Stimulated activated CD4-positive, alpha-beta T cell treated with anti-CD3 and anti-CD28 coated beads, Interleukin-4, amount 100 ng/mL, for 1 hour (primary cell): ENCODE measurements around the gene MUC7.
"Not testable (repeated sequence)": the region's sequence is repeated elsewhere in the genome, so short reads cannot be mapped to it uniquely, and the experiment has no call there.

Experiments used
- DNase-seq: peaks from one replicate; pipeline ENCODE4 v3.0.0-alpha.2; 2020

Gene MUC7

DNA sequence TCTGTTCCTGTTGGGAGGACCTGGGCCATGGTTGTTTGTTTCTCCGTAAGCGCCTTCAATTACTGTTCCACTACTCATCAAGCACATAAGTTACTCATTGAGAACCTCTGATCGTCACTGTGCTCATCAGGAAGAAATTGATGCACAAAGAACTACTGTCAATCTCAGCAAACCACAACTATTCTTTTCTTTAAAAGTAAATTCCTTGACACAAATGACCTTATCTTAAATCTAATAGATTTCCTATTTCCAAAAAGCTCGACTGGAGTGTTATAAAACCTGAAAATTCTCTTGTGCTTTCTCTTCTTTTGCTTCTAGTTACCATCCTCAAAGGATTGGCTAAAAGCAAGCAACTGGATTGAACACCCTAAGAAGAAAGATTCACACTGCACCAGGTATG lies at the start of gene MUC7:
MUC7 (plus strand) TSS at position 301 of the 400 bp plus-strand sequence. CDS start 1,825 bp downstream, outside the sequence.
- no peak for DNase-seq

DNA sequence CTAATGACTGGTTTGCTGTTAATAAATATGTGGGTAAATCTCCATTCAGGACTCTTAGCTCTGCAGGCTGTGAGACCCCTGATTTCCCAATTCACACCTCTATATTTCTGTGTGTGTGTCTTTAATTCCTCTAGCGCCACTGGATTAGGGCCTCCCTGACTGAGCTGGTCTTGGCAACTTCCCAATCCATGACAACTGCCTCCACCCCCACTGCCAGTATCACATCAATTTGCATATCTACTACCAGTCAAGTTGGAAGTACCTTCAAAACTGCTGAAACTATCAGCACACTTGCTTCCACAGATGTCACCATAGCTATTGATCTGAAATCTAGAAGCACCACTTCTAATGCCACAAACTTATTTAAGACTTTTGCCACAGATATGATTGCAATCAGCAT lies 46.7 kb upstream of the MUC7 start:
- DNase-seq: no peak

DNA sequence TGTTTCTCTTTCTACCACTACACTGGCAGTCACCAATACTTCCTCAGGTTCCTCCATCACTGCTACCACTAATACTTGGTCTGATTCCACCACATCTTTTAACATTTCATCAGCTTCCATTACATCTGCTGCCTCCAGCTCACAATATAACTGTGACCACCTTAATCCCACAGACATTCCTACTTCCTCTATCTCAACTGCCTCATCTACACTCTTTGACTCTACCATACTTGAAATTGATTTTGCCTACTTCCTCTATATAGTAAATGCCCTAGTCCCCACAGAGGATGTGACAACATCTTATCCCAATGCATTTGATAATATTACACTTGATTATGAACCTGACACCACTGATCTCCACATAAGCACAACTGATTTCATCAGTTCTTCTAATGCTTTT lies 45.2 kb upstream of the MUC7 start:
- DNase-seq: no peak

DNA sequence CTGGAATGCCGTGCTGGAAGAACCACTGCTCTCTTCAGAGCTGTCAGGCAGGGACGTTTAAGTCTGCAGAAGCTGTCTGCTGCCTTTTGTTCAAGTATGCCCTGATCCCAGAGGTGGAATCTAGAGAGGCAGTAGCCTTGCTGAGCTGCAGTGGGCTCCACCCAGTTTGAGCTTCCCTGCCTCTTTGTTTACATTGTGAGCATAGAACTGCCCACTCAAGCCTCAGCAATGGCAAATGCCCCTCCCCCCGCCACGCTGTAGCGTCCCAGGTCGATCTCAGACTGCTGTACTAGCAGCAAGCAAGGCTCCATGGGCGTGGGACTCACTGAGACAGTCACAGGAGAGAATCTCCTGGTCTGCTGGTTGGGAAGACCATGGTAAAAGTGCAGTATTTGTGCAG lies 34.8 kb upstream of the MUC7 start:
- DNase-seq: no peak

DNA sequence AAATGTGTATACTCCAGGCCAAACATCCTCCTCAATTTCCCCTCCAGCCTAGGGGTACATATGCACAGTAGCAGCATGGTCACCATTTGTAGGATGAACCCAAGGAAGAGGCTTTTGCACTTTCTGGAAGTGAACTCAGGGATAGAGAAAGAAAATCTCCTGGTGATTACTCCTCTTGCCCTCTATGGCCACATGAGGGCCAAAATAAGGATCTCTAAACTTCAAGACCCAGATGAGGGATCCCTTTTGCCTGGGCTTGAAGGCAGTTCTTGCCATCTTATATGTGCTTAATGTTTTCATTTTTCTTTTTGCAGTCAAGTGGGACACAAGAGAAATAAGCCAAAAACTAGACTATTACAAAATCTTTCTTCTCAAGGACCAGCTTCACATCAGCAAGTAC lies 29.5 kb upstream of the MUC7 start:
- DNase-seq: no peak

DNA sequence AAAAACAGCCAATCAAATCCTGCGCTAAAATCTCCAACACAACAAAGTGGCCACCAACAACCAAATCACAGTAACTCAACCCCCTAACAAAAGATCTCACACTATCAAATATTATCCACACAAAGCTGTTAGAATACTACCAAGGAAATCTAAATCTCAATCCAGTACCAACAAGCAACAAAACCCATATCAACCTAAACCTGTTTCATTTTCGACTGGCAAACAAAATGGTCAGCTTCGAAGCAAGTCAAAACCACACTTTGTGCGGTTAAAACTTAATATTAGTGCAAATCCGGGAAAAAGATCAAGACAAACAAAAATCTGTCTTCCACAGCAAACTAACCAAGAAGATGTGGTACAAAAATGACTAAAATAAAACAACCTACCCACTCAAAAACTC lies 28.7 kb upstream of the MUC7 start:
- no peak for DNase-seq

DNA sequence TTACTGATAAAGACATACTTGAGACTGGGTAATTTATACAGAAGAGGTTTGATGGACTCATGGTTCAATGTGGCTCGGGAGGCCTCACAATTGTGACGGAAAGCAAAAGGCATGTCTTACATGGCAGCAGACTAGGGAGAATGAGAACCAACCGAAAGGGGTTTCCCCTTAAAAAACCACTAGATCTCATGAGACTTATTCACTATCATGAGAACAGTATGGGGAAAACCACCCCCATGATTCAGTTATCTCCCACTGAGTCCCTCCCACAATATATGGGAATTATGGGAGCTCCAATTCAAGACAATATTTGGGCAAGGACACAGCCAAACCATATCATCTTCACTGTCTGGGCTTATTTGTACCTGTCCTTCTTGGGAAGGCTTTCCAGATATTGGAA lies 22.8 kb upstream of the MUC7 start:
- no peak for DNase-seq

DNA sequence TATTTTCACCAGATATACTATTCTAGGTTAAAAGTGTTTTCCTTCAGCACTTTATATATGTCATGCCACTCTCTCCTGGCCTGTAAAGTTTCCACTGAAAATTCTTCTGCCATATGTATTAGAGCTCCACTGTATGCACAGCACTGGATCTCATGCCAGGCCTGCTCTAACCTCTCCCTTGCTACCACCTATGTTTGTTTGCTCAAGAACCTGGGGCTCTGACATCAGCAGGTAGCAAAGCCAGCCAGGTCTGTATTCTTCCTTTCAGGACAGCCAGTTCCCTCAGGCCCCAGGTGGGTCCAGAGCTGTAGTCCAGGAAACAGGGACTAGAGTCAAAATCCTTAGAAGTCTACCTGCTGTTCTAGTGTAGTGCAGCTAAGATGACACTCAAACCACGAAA lies 19.1 kb upstream of the MUC7 start:
- DNase-seq: no peak

DNA sequence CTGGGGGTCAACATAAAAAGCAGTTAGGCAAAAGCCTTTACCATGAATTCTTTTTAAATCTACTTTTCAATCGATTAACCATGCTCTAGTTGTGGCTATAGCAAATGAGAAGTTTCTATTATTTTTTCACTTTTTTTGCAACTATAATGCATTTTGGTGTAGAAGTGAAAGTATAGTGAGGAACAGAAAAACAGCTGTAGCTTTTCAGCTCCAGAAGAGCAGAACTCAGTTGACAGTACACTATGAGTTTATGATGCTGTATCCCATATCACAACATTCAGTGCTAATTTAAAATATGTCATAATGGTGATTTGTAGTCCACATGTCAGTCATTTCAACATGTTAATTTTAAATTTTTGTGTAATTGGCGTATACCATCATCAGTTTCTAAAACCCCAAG lies 8.7 kb upstream of the MUC7 start:
- DNase-seq: no peak

DNA sequence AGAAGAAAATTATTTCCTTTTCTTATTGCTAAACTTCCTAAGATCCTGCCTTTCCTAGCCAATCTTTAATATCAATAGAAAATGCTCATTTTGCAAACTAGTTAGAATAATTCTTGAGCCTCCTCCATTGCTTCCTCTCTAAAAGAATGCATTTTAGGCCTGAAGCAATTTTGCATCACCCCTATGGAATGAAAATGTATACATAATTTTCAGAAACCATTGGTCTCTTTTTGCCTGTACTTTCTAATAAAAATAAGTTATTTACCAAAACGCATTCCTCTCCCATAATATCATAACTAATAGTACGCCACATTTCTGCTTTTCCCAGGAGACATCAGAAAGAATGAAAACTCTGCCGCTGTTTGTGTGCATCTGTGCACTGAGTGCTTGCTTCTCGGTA lies 1.7 kb downstream of the MUC7 start:
- DNase-seq: no peak

DNA sequence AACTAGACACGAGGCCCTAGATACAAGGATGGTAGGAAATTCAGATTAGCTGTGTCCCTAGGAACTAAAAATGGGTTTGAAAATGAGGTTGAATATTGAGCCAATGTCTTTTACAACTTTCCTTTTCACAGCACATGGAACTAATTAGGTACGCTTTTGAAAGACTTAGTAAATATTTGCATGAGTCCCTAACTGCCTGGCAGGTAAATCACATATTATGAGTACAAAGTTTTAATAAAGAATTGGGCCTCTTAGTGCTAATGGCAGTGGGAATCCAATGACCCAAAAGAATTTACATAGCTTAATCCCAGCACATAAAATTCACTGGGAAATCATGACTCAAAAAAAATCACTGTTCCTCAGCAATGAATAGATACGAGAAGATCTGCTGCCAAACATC lies 16.8 kb downstream of the MUC7 start:
- no peak for DNase-seq

DNA sequence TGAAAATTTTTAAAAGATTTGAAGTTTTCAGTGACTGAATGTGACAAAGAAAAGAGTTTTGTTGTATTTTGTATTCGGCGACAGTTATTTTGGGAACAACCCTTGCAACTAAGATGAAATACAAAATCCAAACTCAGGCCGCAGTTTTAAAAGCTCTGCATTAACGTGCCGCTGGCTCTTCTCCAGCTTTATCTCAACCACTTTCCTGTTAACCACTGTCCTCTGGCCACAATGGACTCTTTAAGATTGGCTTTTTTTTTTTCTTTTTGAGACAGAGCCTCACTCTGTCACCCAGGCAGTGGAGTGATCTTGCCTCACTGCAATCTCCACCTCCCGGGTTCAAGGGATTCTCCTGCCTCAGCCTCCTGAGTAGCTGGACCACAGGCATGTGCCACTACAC lies 24.2 kb downstream of the MUC7 start:
- DNase-seq: no peak

DNA sequence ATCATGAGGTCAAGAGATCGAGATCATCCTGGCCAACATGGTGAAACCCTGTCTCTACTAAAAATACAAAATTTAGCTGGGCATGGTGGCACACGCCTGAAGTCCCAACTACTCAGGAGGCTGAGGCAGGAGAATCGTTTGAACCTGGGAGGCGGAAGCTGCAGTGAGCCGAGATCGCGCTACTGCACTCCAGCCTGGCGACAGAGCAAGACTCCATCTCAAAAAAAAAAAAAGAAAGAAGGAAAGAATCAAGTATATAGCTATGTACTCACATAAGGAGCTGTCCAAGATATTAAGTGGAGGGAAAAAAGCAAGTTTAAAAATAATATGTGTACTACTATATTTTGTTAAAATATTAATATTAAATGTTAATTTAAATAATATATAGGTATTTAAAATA lies 29.8 kb downstream of the MUC7 start:
- not testable (repeated sequence) for DNase-seq

DNA sequence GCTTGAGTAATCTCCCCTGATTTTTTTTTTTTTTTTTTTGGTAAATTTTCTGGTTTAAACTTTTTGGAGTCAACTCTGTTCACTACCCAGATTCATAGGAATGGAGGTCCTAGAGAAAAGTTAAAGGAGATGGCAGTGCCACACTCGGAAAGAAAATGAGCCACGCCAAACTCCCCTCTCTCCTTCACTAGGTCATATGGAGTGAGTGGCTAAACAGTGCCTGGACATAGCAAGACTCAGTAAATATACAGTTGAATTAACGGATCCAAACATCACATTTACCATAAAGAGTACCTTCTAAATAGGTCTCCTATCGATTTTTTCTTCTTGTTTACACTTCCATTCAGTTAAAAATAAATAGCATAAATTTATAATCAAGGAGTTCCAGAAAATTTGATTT lies 32.7 kb downstream of the MUC7 start:
- no peak for DNase-seq

DNA sequence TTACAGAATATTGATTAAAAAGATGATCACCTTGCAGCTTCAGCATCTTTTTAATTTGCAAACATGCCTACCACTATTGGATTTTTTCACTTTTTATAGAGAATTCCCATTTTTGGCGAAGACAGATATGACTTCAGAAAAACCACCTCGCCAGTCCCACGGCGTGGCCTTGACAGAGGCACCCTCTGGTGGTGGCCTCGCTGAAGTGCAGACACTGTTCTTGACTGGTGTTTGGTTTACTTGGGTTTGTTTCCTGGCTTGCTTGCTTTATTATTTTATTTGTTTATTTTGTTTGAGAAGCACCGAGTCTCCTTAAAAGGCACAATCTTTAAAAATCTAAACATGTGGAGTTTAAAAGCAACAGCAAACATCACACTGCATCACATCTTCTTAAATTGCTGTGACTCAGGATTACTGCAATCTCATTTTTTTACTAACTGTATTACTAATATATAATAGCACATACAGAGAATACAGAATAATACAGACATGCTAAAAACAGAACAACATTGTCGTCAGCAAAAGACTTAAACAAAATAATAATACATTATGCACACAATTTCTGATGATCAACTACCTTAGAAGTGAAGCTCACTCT lies 33.3 kb downstream of the MUC7 start:
- peak; percentile 53 for DNase-seq

DNA sequence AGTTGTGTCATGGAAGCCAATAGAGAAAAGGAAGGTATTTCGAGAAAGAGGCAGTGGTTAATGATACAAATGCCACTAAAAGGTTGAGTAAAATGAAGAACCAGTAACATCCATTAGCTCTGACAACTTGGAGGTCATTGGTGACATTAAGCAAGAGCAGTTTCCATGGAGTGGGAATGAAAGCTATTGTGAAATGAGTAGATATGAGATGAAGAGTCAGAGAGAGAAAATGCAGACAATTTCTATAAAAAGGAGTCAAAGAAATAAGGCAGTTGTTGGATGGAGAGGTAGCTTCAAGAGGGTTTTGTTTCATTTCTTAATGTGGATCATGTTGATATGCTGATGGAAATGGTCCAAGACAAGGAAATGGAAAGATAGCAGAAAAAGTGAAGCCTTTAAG lies 36.8 kb downstream of the MUC7 start:
- DNase-seq: no peak

DNA sequence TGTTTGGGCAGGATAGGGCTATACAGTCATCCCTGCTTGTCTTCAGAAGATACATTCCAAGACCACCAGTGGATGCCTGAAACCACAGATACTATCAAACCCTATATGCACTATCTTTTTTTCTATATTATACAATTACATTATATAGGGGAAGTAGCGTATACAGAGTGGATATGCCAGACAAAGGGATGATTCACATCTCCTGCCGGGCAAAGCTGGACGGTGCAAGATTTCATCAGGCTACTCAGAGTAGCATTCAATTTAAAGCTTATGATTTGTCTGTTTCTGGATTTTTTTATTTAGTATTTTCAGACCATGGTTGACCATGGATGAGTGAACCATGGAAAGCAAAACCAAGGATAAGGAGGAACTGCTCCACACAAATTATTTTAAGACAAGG lies 39.4 kb downstream of the MUC7 start:
- DNase-seq: no peak

DNA sequence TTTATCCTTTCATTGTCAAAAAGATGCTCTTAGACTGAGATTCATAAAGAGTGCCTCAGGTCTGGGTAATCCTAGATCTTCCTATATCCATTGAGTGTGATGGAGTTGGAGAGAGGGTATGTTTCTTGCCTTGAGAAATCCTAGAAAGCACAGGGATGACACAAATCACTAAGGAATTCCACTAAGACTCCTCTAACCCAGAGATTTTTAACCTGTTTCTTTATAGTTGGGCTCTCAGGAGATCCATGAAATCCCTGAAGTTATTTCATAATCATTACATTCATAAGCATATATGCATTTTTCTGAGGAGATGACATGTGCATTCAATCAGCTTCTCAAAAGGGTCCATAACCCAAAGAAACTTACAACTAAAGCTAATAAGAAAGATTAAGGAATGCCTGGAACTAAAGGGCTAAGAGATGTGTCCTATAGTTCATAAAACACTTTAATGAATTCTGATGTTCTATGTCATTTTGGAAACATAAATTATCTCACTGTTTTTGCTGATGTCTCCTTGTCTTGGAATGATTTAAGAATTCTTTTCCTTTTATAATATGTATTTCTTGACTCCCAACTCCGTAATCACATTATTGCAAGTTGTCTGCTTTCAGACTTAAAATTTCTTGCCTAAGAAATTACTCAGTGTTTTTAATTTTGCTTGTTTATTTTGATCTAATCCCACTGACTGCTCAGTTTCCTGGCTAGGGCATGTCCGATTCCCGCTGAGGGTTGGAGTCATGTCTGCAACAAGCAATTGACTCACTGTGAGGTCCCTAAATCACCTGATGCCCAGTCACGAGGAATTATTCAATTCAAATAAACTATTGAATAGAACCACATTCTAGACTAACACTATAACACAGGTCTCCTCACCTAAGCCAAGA lies 43.6 kb downstream of the MUC7 start:
- DNase-seq: no peak

DNA sequence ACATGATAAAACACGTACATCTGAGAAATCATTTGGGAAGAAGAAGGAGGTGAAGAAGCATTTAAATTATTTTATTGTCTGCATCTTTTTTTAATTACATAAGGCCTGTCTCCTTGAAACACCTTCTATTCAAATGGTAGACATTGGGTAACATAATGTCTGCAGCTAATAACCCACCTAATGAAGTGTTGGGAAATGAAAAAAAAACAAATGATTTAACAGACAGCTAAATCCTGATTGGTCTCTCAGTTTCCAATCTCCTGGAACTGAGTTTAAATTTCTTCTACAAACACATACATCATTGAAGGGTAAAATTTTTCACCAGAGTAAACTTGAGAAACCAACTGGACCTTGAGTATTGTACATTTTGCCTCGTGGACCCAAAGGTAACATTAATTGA lies 46.3 kb downstream of the MUC7 start, which contains the start of gene AMTN:
AMTN (plus strand) TSS at position 301 of the 400 bp plus-strand sequence. CDS start 209 bp downstream, outside the sequence.
- DNase-seq: no peak

DNA sequence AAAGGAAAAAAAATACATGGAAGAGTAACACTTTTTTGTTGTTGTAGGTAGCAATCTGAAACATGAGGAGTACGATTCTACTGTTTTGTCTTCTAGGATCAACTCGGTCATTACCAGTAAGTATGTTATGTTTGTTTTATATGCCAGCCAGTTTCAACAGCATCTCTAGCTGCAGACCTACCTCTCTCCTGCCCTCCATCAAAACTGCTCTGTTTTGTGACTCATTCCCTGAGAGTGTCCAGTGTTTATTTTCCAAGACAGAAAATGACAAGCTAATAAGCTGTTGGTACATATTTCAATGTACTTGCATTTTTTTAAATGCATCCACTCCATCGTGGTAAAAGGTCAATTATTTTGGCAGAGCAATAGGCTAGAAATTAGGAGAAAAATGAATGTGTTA lies 46.7 kb downstream of the MUC7 start:
- DNase-seq: no peak

DNA sequence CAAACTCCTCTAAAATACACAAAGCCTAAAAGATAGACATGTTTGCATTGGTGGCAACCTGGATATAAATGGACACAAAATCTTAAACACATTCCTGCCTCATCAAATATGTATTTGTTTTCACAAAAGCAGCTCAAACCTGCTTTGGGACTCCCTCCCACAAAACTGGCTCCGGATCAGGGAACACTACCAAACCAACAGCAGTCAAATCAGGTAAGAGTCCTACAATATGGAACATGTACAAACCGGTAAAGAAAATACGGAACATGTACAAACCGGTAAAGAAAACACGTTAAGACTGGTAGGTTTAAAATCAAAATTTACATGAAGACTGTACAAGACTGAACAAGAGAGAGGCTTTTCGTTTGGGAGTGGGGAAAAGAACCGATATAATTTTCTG lies 50.6 kb downstream of the MUC7 start:
- DNase-seq: no peak

DNA sequence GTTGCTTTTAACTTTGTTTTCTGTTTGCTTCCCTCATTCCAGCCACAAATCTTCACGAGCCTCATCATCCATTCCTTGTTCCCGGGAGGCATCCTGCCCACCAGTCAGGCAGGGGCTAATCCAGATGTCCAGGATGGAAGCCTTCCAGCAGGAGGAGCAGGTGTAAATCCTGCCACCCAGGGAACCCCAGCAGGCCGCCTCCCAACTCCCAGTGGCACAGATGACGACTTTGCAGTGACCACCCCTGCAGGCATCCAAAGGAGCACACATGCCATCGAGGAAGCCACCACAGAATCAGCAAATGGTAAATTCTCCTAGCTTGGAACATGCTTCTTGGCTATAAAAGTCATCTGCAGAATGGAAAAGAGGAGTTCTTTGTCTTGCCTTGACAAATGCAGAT lies 59.0 kb downstream of the MUC7 start:
- no peak for DNase-seq

DNA sequence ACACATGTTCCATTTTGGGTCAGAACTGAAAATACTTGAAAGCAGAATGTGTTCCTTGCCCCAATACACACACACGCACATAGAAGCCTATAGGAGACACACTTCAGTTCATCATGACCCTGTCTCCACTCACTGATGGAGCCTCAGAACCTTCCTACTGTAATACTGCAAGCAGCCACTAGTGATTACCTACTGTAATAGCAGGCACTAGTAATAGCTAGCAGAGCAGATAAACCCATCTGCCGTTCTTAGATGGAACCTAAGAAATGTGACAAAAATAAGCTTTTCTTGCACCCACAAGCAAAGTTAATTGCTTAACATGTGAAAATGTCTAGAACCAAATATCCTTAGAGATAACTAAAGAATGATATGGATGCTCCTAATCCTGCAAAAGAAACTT lies 60.0 kb downstream of the MUC7 start:
- DNase-seq: no peak
